HL-60 (cell line): ENCODE measurements around the gene FOXI2.

Source experiments
- POLR2AphosphoS5 ChIP-seq: IDR thresholded peaks from 2 replicates; pipeline ENCODE4 v1.6.1; 2012; ENCODE audit warnings: low read depth
- SPI1 ChIP-seq: IDR thresholded peaks from 2 replicates; pipeline ENCODE4 v1.6.1; 2012; ENCODE audit warnings: low read depth, mild to moderate bottlenecking, borderline replicate concordance
- TF ChIP-seq, protein P1 (sequence below): IDR thresholded peaks from one replicate; pipeline ENCODE4 v1.5.1; 2011; ENCODE audit warnings: low read length, control low read depth, inconsistent platforms; ENCODE audit not compliant: insufficient read depth

DNA sequence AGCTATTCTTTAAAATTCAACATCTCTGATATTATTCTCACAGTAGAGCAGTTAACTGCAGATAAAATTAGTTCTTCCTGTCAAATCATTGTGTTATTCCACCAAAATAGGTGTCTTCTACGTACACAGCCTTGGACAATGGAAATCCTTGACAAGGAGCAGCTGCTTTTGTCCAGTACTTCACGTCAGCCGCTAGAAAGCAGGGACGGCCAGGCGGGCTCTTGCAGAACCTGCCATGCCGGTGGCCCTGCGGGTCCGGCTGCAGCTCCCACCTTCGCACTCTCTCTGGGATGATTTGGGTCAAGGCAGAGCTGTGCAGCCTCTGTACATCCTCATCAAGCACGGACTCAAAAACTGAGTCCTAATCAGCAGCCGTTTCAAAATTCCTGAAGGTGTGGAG, 2.2 kb upstream of the FOXI2 start:
- TF ChIP-seq, protein P1, sequence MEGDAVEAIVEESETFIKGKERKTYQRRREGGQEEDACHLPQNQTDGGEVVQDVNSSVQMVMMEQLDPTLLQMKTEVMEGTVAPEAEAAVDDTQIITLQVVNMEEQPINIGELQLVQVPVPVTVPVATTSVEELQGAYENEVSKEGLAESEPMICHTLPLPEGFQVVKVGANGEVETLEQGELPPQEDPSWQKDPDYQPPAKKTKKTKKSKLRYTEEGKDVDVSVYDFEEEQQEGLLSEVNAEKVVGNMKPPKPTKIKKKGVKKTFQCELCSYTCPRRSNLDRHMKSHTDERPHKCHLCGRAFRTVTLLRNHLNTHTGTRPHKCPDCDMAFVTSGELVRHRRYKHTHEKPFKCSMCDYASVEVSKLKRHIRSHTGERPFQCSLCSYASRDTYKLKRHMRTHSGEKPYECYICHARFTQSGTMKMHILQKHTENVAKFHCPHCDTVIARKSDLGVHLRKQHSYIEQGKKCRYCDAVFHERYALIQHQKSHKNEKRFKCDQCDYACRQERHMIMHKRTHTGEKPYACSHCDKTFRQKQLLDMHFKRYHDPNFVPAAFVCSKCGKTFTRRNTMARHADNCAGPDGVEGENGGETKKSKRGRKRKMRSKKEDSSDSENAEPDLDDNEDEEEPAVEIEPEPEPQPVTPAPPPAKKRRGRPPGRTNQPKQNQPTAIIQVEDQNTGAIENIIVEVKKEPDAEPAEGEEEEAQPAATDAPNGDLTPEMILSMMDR, result no peak
- TF ChIP-seq SPI1 (no peak), POLR2AphosphoS5 (no peak)
